ENCODE measurements around the gene RPS6KA2. TPM values are rescaled to one million over a fixed set of nuclear protein-coding genes. Genes with fewer than 3 reads are reported as not detected.

RPS6KA2 gene
- total and polyA plus RNA-seq, 2 experiments from 2014 or later: 12.5 to 25.3 TPM

DNA sequence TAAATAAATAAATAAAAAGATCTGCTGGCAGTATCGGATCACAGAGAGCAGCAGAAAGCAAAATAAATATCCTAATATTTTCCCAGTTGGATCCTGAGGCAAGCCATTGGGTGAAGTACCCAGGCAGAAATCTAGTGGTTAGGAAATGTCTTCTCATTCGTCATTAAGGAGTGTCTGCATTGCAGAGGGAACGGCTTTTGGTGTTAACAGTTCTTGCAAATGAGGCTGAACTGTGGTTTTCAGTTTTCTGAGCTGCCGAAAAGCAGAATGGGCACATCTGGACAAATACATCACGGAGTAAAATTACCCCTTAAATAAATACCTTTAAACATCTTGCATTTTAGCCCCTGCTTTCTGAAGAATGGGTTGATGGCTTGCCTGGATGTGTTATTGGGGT lies 162.1 kb downstream of the RPS6KA2 start:
- no peak for DNase-seq (ENCODE audit: low spot score)

DNA sequence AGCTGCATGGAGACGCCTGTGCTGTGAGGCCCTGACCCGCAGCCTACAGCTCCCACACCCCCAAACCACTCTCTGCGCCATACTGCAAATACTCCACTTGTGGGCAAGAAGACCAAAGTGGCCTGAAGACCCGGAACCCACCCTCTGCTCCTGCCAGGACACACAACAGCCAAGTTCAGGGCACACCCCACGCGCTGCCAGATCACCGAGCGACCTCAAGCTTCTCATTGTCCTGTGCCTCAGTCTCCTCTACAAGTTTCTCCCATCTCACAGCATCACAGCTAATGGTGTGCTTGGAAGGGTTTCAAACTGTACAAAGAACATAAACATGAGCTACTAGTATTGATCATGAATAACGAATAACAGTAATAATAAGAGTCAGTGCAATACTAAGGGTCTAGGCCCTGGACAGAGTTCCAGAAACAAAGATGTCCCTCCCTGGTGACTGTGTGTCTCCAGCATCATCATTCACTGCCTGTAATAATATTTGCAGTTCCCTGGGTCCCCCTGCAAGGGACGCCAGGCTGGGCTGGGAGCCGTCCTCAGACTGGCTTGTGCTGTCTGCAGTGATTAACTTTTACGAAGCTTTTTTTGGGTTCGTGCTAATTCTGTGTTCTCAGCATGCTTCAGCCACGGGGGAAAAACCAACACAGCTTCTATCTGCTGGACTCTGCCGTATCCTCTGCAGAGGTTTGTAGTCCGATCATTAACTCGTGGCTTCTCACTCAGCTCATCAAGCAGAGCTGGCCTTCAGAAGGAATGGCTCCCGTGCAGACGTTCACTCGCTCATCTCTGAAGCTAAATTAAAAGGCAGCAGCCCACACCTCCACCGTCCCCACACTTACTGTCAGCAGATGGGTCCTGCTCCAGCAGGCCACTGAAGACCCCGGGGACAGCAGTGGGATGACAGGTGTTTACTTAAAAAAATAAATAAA lies 162.7 kb downstream of the RPS6KA2 start:
- Mint-ChIP-seq H3K4me1 (peaks cover 9% of the 10 kb centered on the region), H3K4me3 (no peak overlapping the region), H3K9me3 (no peaks in the 10 kb centered on the region; the same call in 2 of the 3 replicates), H3K36me3 (ENCODE audit: low read depth) (peaks cover 26% of the 10 kb centered on the region), H3K27me3 (ENCODE audit: insufficient read depth, low read depth, poor library complexity) (peaks cover 12% of the 10 kb centered on the region), H3K27ac (no peak overlapping the region)
- H4K20me1 ChIP-seq (replicated peaks; ENCODE audit: insufficient read depth): no peaks in the 10 kb centered on the region; the same call in 1 of the 2 replicates
- H3K4me1 ChIP-seq (ENCODE audit: insufficient read depth): no peaks in the 10 kb centered on the region
- H3K36me3 ChIP-seq (ENCODE audit: insufficient read depth): no peaks in the 10 kb centered on the region
- H3K79me2 ChIP-seq (replicated peaks; ENCODE audit: insufficient read depth): no peaks in the 10 kb centered on the region
- H3K9me2 ChIP-seq (ENCODE audit: insufficient read depth): no peaks in the 10 kb centered on the region
- H3K27me3 ChIP-seq (ENCODE audit: insufficient read depth): no peaks in the 10 kb centered on the region
- no peak overlapping the region for H3K4me2 ChIP-seq
- no peak overlapping the region for H3K27ac ChIP-seq (ENCODE audit: low read depth)
- no peaks in the 10 kb centered on the region for H3F3A ChIP-seq (replicated peaks; ENCODE audit: low read depth)
- ATAC-seq: no peak
- no peak for DNase-seq (ENCODE audit: low spot score)
- no peak overlapping the region for H3K4me3 ChIP-seq
- no peak for TF ChIP-seq EZH2phosphoT487 (IDR thresholded peaks at IDR 0.05; ENCODE audit: unreplicated experiment)
- no peak for TF ChIP-seq POLR2AphosphoS5 (IDR thresholded peaks at IDR 0.05; ENCODE audit: low read depth)
- no peak for TF ChIP-seq NANOG (IDR thresholded peaks at IDR 0.05; ENCODE audit: borderline replicate concordance)
- TF ChIP-seq, protein P1, sequence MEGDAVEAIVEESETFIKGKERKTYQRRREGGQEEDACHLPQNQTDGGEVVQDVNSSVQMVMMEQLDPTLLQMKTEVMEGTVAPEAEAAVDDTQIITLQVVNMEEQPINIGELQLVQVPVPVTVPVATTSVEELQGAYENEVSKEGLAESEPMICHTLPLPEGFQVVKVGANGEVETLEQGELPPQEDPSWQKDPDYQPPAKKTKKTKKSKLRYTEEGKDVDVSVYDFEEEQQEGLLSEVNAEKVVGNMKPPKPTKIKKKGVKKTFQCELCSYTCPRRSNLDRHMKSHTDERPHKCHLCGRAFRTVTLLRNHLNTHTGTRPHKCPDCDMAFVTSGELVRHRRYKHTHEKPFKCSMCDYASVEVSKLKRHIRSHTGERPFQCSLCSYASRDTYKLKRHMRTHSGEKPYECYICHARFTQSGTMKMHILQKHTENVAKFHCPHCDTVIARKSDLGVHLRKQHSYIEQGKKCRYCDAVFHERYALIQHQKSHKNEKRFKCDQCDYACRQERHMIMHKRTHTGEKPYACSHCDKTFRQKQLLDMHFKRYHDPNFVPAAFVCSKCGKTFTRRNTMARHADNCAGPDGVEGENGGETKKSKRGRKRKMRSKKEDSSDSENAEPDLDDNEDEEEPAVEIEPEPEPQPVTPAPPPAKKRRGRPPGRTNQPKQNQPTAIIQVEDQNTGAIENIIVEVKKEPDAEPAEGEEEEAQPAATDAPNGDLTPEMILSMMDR (conservative IDR thresholded peaks at IDR 0.05; ENCODE audit: low read depth in 2 of 2): no peak
- H2AFZ ChIP-seq: no peak overlapping the region

More for the DNA sequence above, 162.1 kb downstream of the RPS6KA2 start:
- Histone ChIP-seq H3K79me2 (replicated peaks; ENCODE audit: insufficient read depth) (no peaks in the 10 kb centered on the region), H2AFZ (no peak overlapping the region), H3K4me2 (no peak overlapping the region), H3K9me2 (ENCODE audit: insufficient read depth) (no peaks in the 10 kb centered on the region), H3K27me3 (ENCODE audit: insufficient read depth) (no peaks in the 10 kb centered on the region), H3F3A (replicated peaks; ENCODE audit: low read depth) (no peaks in the 10 kb centered on the region), H3K27ac (ENCODE audit: low read depth) (no peak overlapping the region), H4K20me1 (replicated peaks; ENCODE audit: insufficient read depth) (no peaks in the 10 kb centered on the region; the same call in 1 of the 2 replicates), H3K36me3 (ENCODE audit: insufficient read depth) (no peaks in the 10 kb centered on the region), H3K4me1 (ENCODE audit: insufficient read depth) (no peaks in the 10 kb centered on the region), H3K4me3 (no peak overlapping the region)
- no peak overlapping the region for H3K4me3 Mint-ChIP-seq
- ATAC-seq: no peak
- no peak overlapping the region for H3K27ac Mint-ChIP-seq
- peaks cover 13% of the 10 kb centered on the region for H3K27me3 Mint-ChIP-seq (ENCODE audit: insufficient read depth, low read depth, poor library complexity)
- H3K36me3 Mint-ChIP-seq (ENCODE audit: low read depth): peaks cover 24% of the 10 kb centered on the region
- H3K4me1 Mint-ChIP-seq: peaks cover 9% of the 10 kb centered on the region
- TF ChIP-seq CREB1 (CRISPR knock-in tag; IDR thresholded peaks at IDR 0.05; ENCODE audit: low read depth): no peak
- H3K9me3 Mint-ChIP-seq: no peaks in the 10 kb centered on the region; the same call in 2 of the 3 replicates

DNA sequence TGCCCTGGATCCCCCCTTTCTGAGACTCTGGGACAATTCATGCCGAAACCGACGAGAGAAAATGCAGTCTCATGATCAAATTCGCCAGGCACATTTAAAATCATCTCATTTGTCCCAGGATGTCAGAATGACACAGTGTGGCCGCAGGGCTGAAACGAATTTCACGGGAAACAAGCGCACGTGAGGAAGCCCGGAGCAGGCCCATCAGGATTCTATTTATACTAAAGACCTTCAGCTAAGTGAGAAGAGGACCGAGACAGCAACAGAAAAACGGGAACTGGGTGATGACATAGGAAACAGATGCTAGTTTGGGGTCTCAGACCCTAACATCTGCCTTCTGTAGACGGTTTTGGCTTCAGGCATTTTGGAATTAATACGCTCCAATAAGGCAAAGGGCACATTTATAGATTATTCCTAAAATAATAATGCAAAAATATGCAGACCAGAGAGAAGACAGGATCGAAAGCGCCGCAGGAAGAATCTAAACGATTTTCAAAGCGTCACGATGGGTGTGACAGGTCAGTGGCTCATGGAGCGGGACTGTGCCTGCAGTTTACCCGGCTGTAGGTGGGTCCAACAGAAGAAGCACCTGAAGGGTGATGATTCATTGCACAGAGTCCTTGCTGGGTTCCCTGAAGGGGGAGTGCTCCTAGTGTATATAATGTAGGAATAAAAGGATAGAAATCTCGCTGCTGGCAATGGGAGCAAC lies 163.5 kb downstream of the RPS6KA2 start:
- no peak overlapping the region for H2AFZ ChIP-seq
- no peak overlapping the region for H3K4me3 Mint-ChIP-seq
- no peaks in the 10 kb centered on the region for H3K79me2 ChIP-seq (replicated peaks; ENCODE audit: insufficient read depth)
- H3K4me2 ChIP-seq: no peak overlapping the region
- no peak for TF ChIP-seq CREB1 (CRISPR knock-in tag; IDR thresholded peaks at IDR 0.05; ENCODE audit: low read depth)
- no peak for TF ChIP-seq EZH2 (IDR thresholded peaks at IDR 0.05; ENCODE audit: low read depth, unreplicated experiment)
- no peak for TF ChIP-seq NANOG (IDR thresholded peaks at IDR 0.05; ENCODE audit: borderline replicate concordance)
- no peak for TF ChIP-seq STAT1 (IDR thresholded peaks at IDR 0.05; ENCODE audit: unreplicated experiment)
- TF ChIP-seq POLR2AphosphoS5 (IDR thresholded peaks at IDR 0.05; ENCODE audit: low read depth): no peak
- H3K9me3 Mint-ChIP-seq: no peaks in the 10 kb centered on the region; the same call in 2 of the 3 replicates
- no peaks in the 10 kb centered on the region for H3K4me1 ChIP-seq (ENCODE audit: insufficient read depth)
- H3K4me3 ChIP-seq: no peak overlapping the region
- H3K27ac ChIP-seq (ENCODE audit: low read depth): no peak overlapping the region
- H3K36me3 Mint-ChIP-seq (ENCODE audit: low read depth): peaks cover 34% of the 10 kb centered on the region
- no peaks in the 10 kb centered on the region for H3K27me3 ChIP-seq (ENCODE audit: insufficient read depth)
- no peaks in the 10 kb centered on the region for H3F3A ChIP-seq (replicated peaks; ENCODE audit: low read depth)
- DNase-seq (ENCODE audit: low spot score): no peak
- H4K20me1 ChIP-seq (replicated peaks; ENCODE audit: insufficient read depth): no peaks in the 10 kb centered on the region; the same call in 1 of the 2 replicates
- peaks cover 12% of the 10 kb centered on the region for H3K27me3 Mint-ChIP-seq (ENCODE audit: insufficient read depth, low read depth, poor library complexity)
- H3K4me1 Mint-ChIP-seq: peaks cover 9% of the 10 kb centered on the region
- no peak overlapping the region for H3K27ac Mint-ChIP-seq
- no peak for ATAC-seq
- no peaks in the 10 kb centered on the region for H3K9me2 ChIP-seq (ENCODE audit: insufficient read depth)
- no peaks in the 10 kb centered on the region for H3K36me3 ChIP-seq (ENCODE audit: insufficient read depth)
